Glomerular visceral epithelial cell (primary cell): Measurements from ENCODE around the gene CDHR3.

Experiments
- DNase-seq: peaks from one replicate; pipeline ENCODE4 v3.0.0-alpha.2; 2016; ENCODE audit errors: extremely low spot score

Gene CDHR3

GRCh38 chr7:106050746-106051117 lies 87.7 kb downstream of the CDHR3 start:
- DNase-seq, result no peak

- no peak for DNase-seq
Observed at GRCh38 chr7:106052681-106053080, 89.6 kb downstream of the CDHR3 start.

GRCh38 chr7:106053109-106053508 lies 90.0 kb downstream of the CDHR3 start:
- DNase-seq, result peak; percentile 33

GRCh38 chr7:106054156-106054910 lies 91.3 kb downstream of the CDHR3 start:
- DNase-seq, result no peak

- DNase-seq, result no peak
Observed at GRCh38 chr7:106054971-106055532, 92.0 kb downstream of the CDHR3 start.

GRCh38 chr7:106056513-106057203 lies 93.6 kb downstream of the CDHR3 start:
- peak; percentile 64 for DNase-seq

- DNase-seq, result no peak
Observed at GRCh38 chr7:106057204-106057961, 94.3 kb downstream of the CDHR3 start.

GRCh38 chr7:106057962-106058927 lies 95.2 kb downstream of the CDHR3 start:
- no peak for DNase-seq

GRCh38 chr7:106058928-106059324 lies 95.9 kb downstream of the CDHR3 start:
- no peak for DNase-seq

- no peak for DNase-seq
Observed at GRCh38 chr7:106059556-106059955, 96.5 kb downstream of the CDHR3 start.

GRCh38 chr7:106060394-106060920 lies 97.4 kb downstream of the CDHR3 start:
- DNase-seq, result no peak

- no peak for DNase-seq
Observed at GRCh38 chr7:106061301-106061979, 98.4 kb downstream of the CDHR3 start.

GRCh38 chr7:106062006-106062405 lies 98.9 kb downstream of the CDHR3 start:
- no peak for DNase-seq

- DNase-seq, result no peak
Observed at GRCh38 chr7:106062521-106062931, 99.5 kb downstream of the CDHR3 start.

- DNase-seq, result no peak
Observed at GRCh38 chr7:106063024-106063423, 100.0 kb downstream of the CDHR3 start.

GRCh38 chr7:106063692-106064091 lies 100.6 kb downstream of the CDHR3 start:
- no peak for DNase-seq

- DNase-seq, result no peak
Observed at GRCh38 chr7:106064316-106064715, 101.3 kb downstream of the CDHR3 start.

GRCh38 chr7:106064771-106065574 lies 101.9 kb downstream of the CDHR3 start:
- DNase-seq, result peak; percentile 93
